Frontal cortex (tissue), 4 donors: ENCODE results near the gene ARSJ. TPM values are rescaled to one million over a fixed set of nuclear protein-coding genes. Genes with fewer than 3 reads are reported as not detected.

Experiments
- DNase-seq, 2 donors: peaks; one replicate each; pipeline ENCODE4 v3.0.0; 2012; ENCODE audit warnings: low spot score in 2 of 2
- FAIRE-seq: peaks from 2 replicates; lab custom pipeline; 2012; peaks lifted over from hg19 to GRCh38; lab: Jason Lieb, UNC
- total RNA-seq: library from RNA; depleted of rRNA; stranded (reverse); fragments of >200 nt; gene quantifications from one replicate; pipeline ENCODE4 v1.2.3, GENCODE V29; 2014
- donor health status: control.
- donor health status: control.
- donor health status: control.

The ARSJ gene
- total RNA-seq, 1 donor from 2014 or later, result 0.41 TPM

- DNase-seq (no peak), FAIRE-seq (no peak)
Observed at GRCh38 chr4:113866611-113867010, 112.8 kb downstream of the ARSJ start.

GRCh38 chr4:113858924-113859323 is 120.5 kb downstream of the ARSJ start:
- DNase-seq (no peak), FAIRE-seq (no peak)

- no peak for DNase-seq
- FAIRE-seq, result no peak
Observed at GRCh38 chr4:113851816-113852215, 127.6 kb downstream of the ARSJ start.

Other genes starting within 250 kb of the ARSJ start
- gene CAMK2D, start 217.9 kb downstream of the ARSJ start, total RNA-seq, result 69.7 TPM